Adrenal gland (tissue), 12 donors: ENCODE results near the gene C2CD2L. TPM values are rescaled to one million over a fixed set of nuclear protein-coding genes. Genes with fewer than 3 reads are reported as not detected.

Experiments
- DNase-seq, 7 donors: peaks; one replicate each; pipeline ENCODE4 v3.0.0-alpha.2; 2019 to 2020
- H3K27ac ChIP-seq, 5 donors: fragments of 200-600 bp; sonication (generic) in 4 of 5; 1 replicate in 3 of 5; 2 replicates in 2 of 5; pipeline versions ENCODE4 v1.5.1 to v1.8.0; 2016 to 2020; ENCODE audit warnings: mild to moderate bottlenecking in 1 of 5
- H3K27me3 ChIP-seq: fragments of 200-600 bp; 2 replicates; pipeline ENCODE4 v1.8.0; 2021
- H3K36me3 ChIP-seq, 2 donors: fragments of 200-600 bp; replicated peaks in 1 of 2; 1 replicate in 1 of 2; 2 replicates in 1 of 2; pipeline versions ENCODE4 v1.5.1 to v1.8.0; 2018 to 2022
- H3K4me1 ChIP-seq, 2 donors: fragments of 200-600 bp; replicated peaks in 1 of 2; 1 replicate in 1 of 2; 2 replicates in 1 of 2; pipeline versions ENCODE4 v1.5.1 to v1.8.0; 2018 to 2021
- H3K4me3 ChIP-seq, 4 donors: fragments of 200-600 bp; sonication (generic) in 3 of 4; one replicate each; pipeline ENCODE4 v1.5.1; 2016 to 2018
- H3K9me3 ChIP-seq, 3 donors: fragments of 200-600 bp; sonication (generic) in 1 of 3; replicated peaks in 1 of 3; 1 replicate in 2 of 3; 2 replicates in 1 of 3; pipeline versions ENCODE4 v1.5.1 to v1.8.0; 2016 to 2021
- POLR2A ChIP-seq, 2 donors: fragments of 450-650 bp; IDR thresholded peaks; one replicate each; pipeline ENCODE4 v1.6.1; 2017; ENCODE audit warnings: antibody characterized with exemption in 2 of 2, mild to moderate bottlenecking in 2 of 2, moderate library complexity in 1 of 2
- WGBS, 4 donors: extraction: QIAGEN DNeasy Blood & Tissue Kit in 2 of 4; methylation state at CpG; one replicate each; pipeline versions ENCODE4 v1.1.5 to v1.1.7; 2013 to 2017; 5-methylcytosine and 5-hydroxymethylcytosine counted together
- intact Hi-C, 2 donors: fragments of 100-400 bp; cut with DNase I; formaldehyde crosslinking; loops; one replicate each; pipeline versions ENCODE4 v1.14.1 to v1.15.0; 2022 to 2023
- polyA plus RNA-seq, 3 donors: library from polyadenylated mRNA; stranded (reverse); fragments of 200-250 nt in 2 of 3; fragments of 350-450 nt in 1 of 3; fragmentation: Illumina TruSeq in 1 of 3; extraction: RNeasy Lipid Tissue Mini Kit (QIAGEN cat#74804) in 1 of 3; gene quantifications; one replicate each; pipeline ENCODE4 v1.2.3, GENCODE V29; 2013 to 2014
- total RNA-seq, 9 donors: library from RNA; depleted of rRNA in 4 of 9; stranded (reverse); fragments of >200 nt in 4 of 9; fragments of 120-200 nt in 1 of 9; fragmentation: NEBNext Ultra II Directional in 1 of 9; extraction: Animal tissue kit (Norgen Biotek cat#: 25700) in 1 of 9; gene quantifications; one replicate each; pipeline versions ENCODE4 v1.1.0 to v1.2.4, GENCODE V29; 2013 to 2023
- TF ChIP-seq, protein P1 (sequence below), 6 experiments: fragments of 450-650 bp in 4 of 6; fragments of 200-600 bp in 2 of 6; sonication (generic) in 1 of 6; IDR thresholded peaks; 1 replicate in 5 of 6; 2 replicates in 1 of 6; pipeline versions ENCODE4 v1.5.1 to v1.8.0; 2016 to 2021; ENCODE audit warnings: antibody characterized with exemption in 6 of 6, mild to moderate bottlenecking in 2 of 6, moderate library complexity in 1 of 6
- donor health status: healthy with polysubstance abuse.
- donor health status: Bipolar disorder and iron deficiency.
- donor health status: DM: yes; HTN: yes; CAD: no.
- donor health status: DM: no; HTN: no; CAD: no.
- donor health status: DM: no; HTN: no; CAD: no.
- donor health status: DM: yes; HTN: yes; CAD: no.

C2CD2L gene
- total and polyA plus RNA-seq, 12 donors: 4.5 to 15.8 (median 11.1) TPM

DNA sequence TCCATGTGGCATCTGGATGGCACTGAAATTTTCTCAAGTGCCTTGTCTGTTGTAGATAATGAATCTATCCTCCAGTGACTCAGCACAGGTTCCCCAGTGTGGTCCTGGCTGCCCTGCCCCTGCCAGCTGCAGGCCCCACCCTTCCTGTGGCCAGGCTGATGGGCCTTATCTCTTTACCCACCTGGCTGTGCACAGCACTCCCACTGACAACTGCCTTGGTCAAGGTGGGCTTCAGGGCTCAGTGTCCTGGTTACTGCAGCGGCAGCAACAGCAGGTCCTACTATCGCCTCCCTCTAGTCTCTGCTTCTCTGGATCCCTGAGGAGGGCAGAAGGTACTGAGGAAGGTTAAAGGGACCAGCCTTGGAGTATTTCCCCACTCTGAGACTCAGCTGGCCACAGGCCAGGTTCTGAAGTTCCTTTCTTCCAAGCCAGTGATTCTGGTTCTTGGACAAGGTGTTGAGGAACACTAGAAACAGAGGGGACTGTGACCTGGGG, 19.4 kb upstream of the C2CD2L start:
- intact Hi-C loops: no loop called here
- TF ChIP-seq, protein P1, sequence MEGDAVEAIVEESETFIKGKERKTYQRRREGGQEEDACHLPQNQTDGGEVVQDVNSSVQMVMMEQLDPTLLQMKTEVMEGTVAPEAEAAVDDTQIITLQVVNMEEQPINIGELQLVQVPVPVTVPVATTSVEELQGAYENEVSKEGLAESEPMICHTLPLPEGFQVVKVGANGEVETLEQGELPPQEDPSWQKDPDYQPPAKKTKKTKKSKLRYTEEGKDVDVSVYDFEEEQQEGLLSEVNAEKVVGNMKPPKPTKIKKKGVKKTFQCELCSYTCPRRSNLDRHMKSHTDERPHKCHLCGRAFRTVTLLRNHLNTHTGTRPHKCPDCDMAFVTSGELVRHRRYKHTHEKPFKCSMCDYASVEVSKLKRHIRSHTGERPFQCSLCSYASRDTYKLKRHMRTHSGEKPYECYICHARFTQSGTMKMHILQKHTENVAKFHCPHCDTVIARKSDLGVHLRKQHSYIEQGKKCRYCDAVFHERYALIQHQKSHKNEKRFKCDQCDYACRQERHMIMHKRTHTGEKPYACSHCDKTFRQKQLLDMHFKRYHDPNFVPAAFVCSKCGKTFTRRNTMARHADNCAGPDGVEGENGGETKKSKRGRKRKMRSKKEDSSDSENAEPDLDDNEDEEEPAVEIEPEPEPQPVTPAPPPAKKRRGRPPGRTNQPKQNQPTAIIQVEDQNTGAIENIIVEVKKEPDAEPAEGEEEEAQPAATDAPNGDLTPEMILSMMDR (IDR thresholded peaks at IDR 0.05): no peak
- TF ChIP-seq POLR2A (IDR thresholded peaks at IDR 0.05): no peak
- Histone ChIP-seq H3K36me3 (peaks cover 0 to 5% of the 10 kb centered on the region in 2 donors), H3K4me3 (no peak overlapping the region), H3K4me1 (peaks cover 6 to 15% of the 10 kb centered on the region in 2 donors), H3K9me3 (no peaks in the 10 kb centered on the region), H3K27me3 (no peaks in the 10 kb centered on the region), H3K27ac (no peak overlapping the region)
- no peak for DNase-seq
- WGBS, 4 donors: 88 to 100% (median 94%) methylated on average over 2 of the region's 2 CpGs

DNA sequence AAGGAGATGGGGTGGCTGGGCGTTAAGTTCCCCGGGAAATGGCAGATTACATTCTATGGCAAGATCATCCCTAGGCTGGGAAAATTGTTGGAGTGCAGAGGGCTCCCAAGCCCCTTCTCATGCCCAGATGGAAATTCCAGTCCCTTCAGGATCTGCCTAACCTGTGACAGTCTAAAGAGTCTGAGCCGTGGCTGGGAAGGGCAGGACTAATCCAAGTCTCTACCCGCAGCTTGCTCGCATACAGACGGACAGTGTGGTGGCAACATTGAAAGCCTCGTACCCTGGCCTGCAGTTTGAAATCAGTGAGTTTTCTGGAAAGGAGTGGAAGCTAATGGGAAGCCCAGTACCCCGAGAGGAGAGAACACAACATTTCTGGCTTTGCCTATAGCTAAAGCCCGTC, 18.7 kb upstream of the C2CD2L start:
- TF ChIP-seq, protein P1 (IDR thresholded peaks at IDR 0.05): no peak
- no peak for TF ChIP-seq POLR2A (IDR thresholded peaks at IDR 0.05)
- intact Hi-C loops: no loop called here
- H3K27ac ChIP-seq: no peak overlapping the region
- H3K4me1 ChIP-seq: peaks cover 7 to 21% of the 10 kb centered on the region in 2 donors
- no peaks in the 10 kb centered on the region for H3K9me3 ChIP-seq
- WGBS, 4 donors: 91 to 96% (median 96%) methylated on average over 8 to 9 of the region's 9 CpGs
- H3K4me3 ChIP-seq: no peak overlapping the region
- no peak for DNase-seq
- H3K27me3 ChIP-seq: no peaks in the 10 kb centered on the region
- H3K36me3 ChIP-seq: peaks cover 0 to 9% of the 10 kb centered on the region in 2 donors

DNA sequence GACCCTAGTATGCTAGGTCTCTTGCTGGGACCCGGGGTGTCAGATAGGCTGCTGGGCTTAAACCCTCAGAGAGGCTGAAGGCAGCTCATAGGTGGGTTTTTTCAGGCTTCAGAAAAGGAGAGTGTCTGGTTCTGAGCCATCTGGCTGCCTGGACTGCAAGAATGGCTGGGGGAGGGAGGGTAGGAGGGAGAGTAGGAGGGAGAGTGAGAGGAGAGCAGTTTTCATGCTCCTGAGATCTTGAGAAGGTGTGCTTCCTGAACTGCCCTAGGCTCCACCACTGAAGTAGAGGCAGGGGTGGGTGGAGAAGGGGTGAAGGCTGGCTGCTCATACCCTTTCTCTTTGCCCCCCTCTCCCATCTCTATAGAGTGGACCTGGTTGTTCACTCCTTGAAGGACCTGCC, 17.8 kb upstream of the C2CD2L start:
- 73 to 96% (median 92%) methylated on average over 1 of the region's 1 CpG for WGBS, 4 donors
- no peak for DNase-seq

DNA sequence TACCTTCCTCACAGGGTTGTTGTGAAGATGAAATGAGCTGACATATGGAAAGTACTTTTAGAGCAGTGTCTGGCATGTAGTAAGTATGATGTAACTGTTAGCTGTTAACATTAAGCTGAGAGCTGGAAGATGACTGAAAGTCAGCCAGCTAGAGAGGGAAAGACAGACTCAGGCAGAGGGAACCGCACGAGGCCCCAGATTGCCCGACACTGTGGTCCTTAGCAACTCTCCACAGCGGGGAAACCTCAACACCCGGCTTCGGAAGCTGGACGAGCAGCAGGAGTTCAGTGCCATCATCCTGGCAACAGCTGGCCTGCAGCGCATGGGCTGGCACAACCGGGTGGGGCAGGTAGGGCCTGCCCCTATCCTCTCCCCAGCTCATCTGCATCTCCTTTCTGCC, 16.0 kb upstream of the C2CD2L start:
- no peak overlapping the region for H3K4me3 ChIP-seq
- DNase-seq: no peak
- intact Hi-C loops: no loop called here
- peaks cover 0 to 9% of the 10 kb centered on the region in 2 donors for H3K36me3 ChIP-seq
- TF ChIP-seq, protein P1 (IDR thresholded peaks at IDR 0.05): no peak
- TF ChIP-seq POLR2A (IDR thresholded peaks at IDR 0.05): no peak
- H3K27ac ChIP-seq: no peak overlapping the region
- H3K27me3 ChIP-seq: no peaks in the 10 kb centered on the region
- WGBS, 4 donors: 83 to 89% (median 86%) methylated on average over 9 of the region's 9 CpGs
- H3K4me1 ChIP-seq: peaks cover 8 to 20% of the 10 kb centered on the region in 2 donors
- no peaks in the 10 kb centered on the region for H3K9me3 ChIP-seq

More for the DNA sequence above, 17.8 kb upstream of the C2CD2L start:
- TF ChIP-seq POLR2A (IDR thresholded peaks at IDR 0.05): no peak
- TF ChIP-seq, protein P1 (IDR thresholded peaks at IDR 0.05): no peak
- Histone ChIP-seq H3K4me1 (peaks cover 14 to 26% of the 10 kb centered on the region in 2 donors), H3K27me3 (no peaks in the 10 kb centered on the region), H3K9me3 (no peaks in the 10 kb centered on the region), H3K4me3 (no peak overlapping the region), H3K27ac (no peak overlapping the region), H3K36me3 (peaks cover 0 to 9% of the 10 kb centered on the region in 2 donors)
- intact Hi-C loops: no loop called here
